IMR-90 (cell line): ENCODE data around the gene ZSCAN10. TPM values are rescaled to one million over a fixed set of nuclear protein-coding genes. Genes with fewer than 3 reads are reported as not detected.

Experiments used
- ATAC-seq: fragments of 200-7000 bp; cut with Tn5 transposase; 2 replicates; pipeline ENCODE4 v1.9.1; 2020; ENCODE audit warnings: low read depth, mild to moderate bottlenecking, moderate library complexity
- BruUV-seq: library from RNA; stranded (reverse); fragments of 400-500 nt; replicated peaks from 2 replicates; lab custom pipeline; 2021; lab: Mats Ljungman, UMichigan
- CTCF ChIA-PET: fragments of 300-600 bp; formaldehyde crosslinking; extraction: SDS; loops from one replicate; lab custom pipeline; 2021; ENCODE audit warnings: antibody characterized with exemption; lab: Yijun Ruan, JAX
- POLR2A ChIA-PET: fragments of 300-600 bp; sonication (Branson Sonifier 250); formaldehyde crosslinking; loops from one replicate; lab custom pipeline; 2022; ENCODE audit warnings: antibody characterized with exemption; ENCODE audit not compliant: unreplicated experiment; lab: Charles Lee
- DNase-seq: peaks from one replicate; pipeline ENCODE4 v3.0.0; 2013
- H2AFZ ChIP-seq: replicated peaks from 2 replicates; pipeline ENCODE3; 2013; ENCODE audit warnings: low read length, mild to moderate bottlenecking; ENCODE audit not compliant: poor library complexity
- H2AK5ac ChIP-seq: 2 replicates; pipeline ENCODE4 v1.6.1; 2013; ENCODE audit warnings: low read depth, low read length, inconsistent platforms
- H2AK9ac ChIP-seq: replicated peaks from 2 replicates; pipeline ENCODE3; 2013; ENCODE audit warnings: mild to moderate bottlenecking, low read depth, low read length, moderate library complexity; ENCODE audit not compliant: poor library complexity
- H2BK120ac ChIP-seq: 2 replicates; pipeline ENCODE4 v1.6.1; 2013; ENCODE audit warnings: low read depth, low read length, inconsistent platforms
- H2BK15ac ChIP-seq: 3 replicates; pipeline ENCODE4 v1.6.1; 2013; ENCODE audit warnings: low read depth, low read length, inconsistent platforms
- H2BK20ac ChIP-seq: 2 replicates; pipeline ENCODE4 v1.6.1; 2013; ENCODE audit warnings: low read depth, mild to moderate bottlenecking, inconsistent platforms, low read length, moderate library complexity
- H2BK5ac ChIP-seq: 2 replicates; pipeline ENCODE4 v1.6.1; 2013; ENCODE audit warnings: mild to moderate bottlenecking, low read depth, low read length, inconsistent platforms; ENCODE audit not compliant: poor library complexity, severe bottlenecking
- H3K14ac ChIP-seq: replicated peaks from 2 replicates; pipeline ENCODE4 v1.6.1; 2013; ENCODE audit warnings: low read depth, low read length, inconsistent platforms
- H3K18ac ChIP-seq: 2 replicates; pipeline ENCODE4 v1.6.1; 2013; ENCODE audit warnings: low read depth, low read length, control low read depth
- H3K23ac ChIP-seq: 2 replicates; pipeline ENCODE4 v1.6.1; 2013; ENCODE audit warnings: low read depth, low read length, inconsistent platforms
- H3K27ac ChIP-seq: 2 replicates; pipeline ENCODE4 v1.5.1; 2013; ENCODE audit warnings: mild to moderate bottlenecking, control low read depth, low read length; ENCODE audit not compliant: insufficient read depth
- H3K27me3 ChIP-seq: 2 replicates; pipeline ENCODE4 v1.6.1; 2013; ENCODE audit warnings: low read length; ENCODE audit not compliant: control insufficient read depth, insufficient read depth
- H3K36me3 ChIP-seq: 2 replicates; pipeline ENCODE4 v1.6.1; 2013; ENCODE audit warnings: low read length, mixed read lengths; ENCODE audit not compliant: control insufficient read depth, insufficient read depth
- H3K4ac ChIP-seq: 2 replicates; pipeline ENCODE4 v1.6.1; 2013; ENCODE audit warnings: low read depth, low read length, inconsistent platforms
- H3K4me1 ChIP-seq: 2 replicates; pipeline ENCODE4 v1.6.1; 2013; ENCODE audit warnings: low read length, mixed read lengths; ENCODE audit not compliant: control insufficient read depth, insufficient read depth
- H3K4me2 ChIP-seq: 2 replicates; pipeline ENCODE4 v1.6.1; 2013; ENCODE audit warnings: low read depth, mild to moderate bottlenecking, control low read depth, low read length, moderate library complexity
- H3K4me3 ChIP-seq: 2 replicates; pipeline ENCODE4 v1.5.1; 2013; ENCODE audit warnings: low read depth, mild to moderate bottlenecking, control low read depth, low read length, moderate library complexity; ENCODE audit not compliant: insufficient read depth
- H3K56ac ChIP-seq: 2 replicates; pipeline ENCODE4 v1.6.1; 2013; ENCODE audit warnings: low read length, inconsistent platforms; ENCODE audit not compliant: insufficient read depth; ENCODE audit errors: extremely low read depth
- H3K79me1 ChIP-seq, 2 experiments: 2 replicates each; pipeline ENCODE4 v1.6.1; 2013; ENCODE audit warnings: low read length in 2 of 2, inconsistent platforms in 1 of 2, low read depth in 1 of 2
- H3K9ac ChIP-seq: 2 replicates; pipeline ENCODE4 v1.6.1; 2013; ENCODE audit warnings: low read depth, low read length, control low read depth
- H3K9me1 ChIP-seq: 2 replicates; pipeline ENCODE4 v1.6.1; 2013; ENCODE audit warnings: low read length, inconsistent platforms; ENCODE audit not compliant: insufficient read depth
- H3K9me3 ChIP-seq: 2 replicates; pipeline ENCODE4 v1.6.1; 2013; ENCODE audit warnings: low read length; ENCODE audit not compliant: control insufficient read depth, insufficient read depth
- H4K20me1 ChIP-seq: 2 replicates; pipeline ENCODE4 v1.6.1; 2013; ENCODE audit warnings: low read length, inconsistent platforms; ENCODE audit not compliant: insufficient read depth
- H4K5ac ChIP-seq: 2 replicates; pipeline ENCODE4 v1.6.1; 2013; ENCODE audit warnings: mild to moderate bottlenecking, low read depth, low read length, control low read depth
- H4K8ac ChIP-seq, 2 experiments: 2 replicates each; pipeline ENCODE4 v1.6.1; 2013; ENCODE audit warnings: low read depth in 2 of 2, low read length in 2 of 2, control low read depth in 1 of 2, inconsistent platforms in 1 of 2
- H4K91ac ChIP-seq: 2 replicates; pipeline ENCODE4 v1.6.1; 2013; ENCODE audit warnings: low read depth, low read length, inconsistent platforms; ENCODE audit not compliant: insufficient read depth
- BHLHE40 ChIP-seq: fragments of 150-350 bp; IDR thresholded peaks from 2 replicates; pipeline ENCODE4 v1.6.1; 2016; ENCODE audit warnings: mild to moderate bottlenecking, low read depth, low read length
- CEBPB ChIP-seq: IDR thresholded peaks from 2 replicates; pipeline ENCODE4 v1.6.1; 2012; ENCODE audit warnings: low read depth, low read length, improper control_type of control experiment
- CHD1 ChIP-seq: IDR thresholded peaks from 2 replicates; pipeline ENCODE4 v1.6.1; 2012; ENCODE audit warnings: low read depth, low read length, improper control_type of control experiment
- FOS ChIP-seq: fragments of 150-350 bp; IDR thresholded peaks from 2 replicates; pipeline ENCODE4 v1.6.1; 2016; ENCODE audit warnings: low read depth, low read length
- MAFK ChIP-seq: IDR thresholded peaks from 2 replicates; pipeline ENCODE4 v1.6.1; 2012; ENCODE audit warnings: low read depth, low read length, improper control_type of control experiment
- MAZ ChIP-seq: IDR thresholded peaks from 2 replicates; pipeline ENCODE4 v1.6.1; 2012; ENCODE audit warnings: low read depth, mild to moderate bottlenecking, low read length, improper control_type of control experiment, moderate library complexity, borderline replicate concordance
- MXI1 ChIP-seq: IDR thresholded peaks from 2 replicates; pipeline ENCODE4 v1.6.1; 2012; ENCODE audit warnings: low read depth, mild to moderate bottlenecking, low read length, moderate library complexity, borderline replicate concordance
- NFE2L2 ChIP-seq: fragments of 150-350 bp; IDR thresholded peaks from 2 replicates; pipeline ENCODE4 v1.6.1; 2016; ENCODE audit warnings: low read depth, mild to moderate bottlenecking, low read length
- POLR2A ChIP-seq: IDR thresholded peaks from 2 replicates; pipeline ENCODE4 v1.6.1; 2012; ENCODE audit warnings: mild to moderate bottlenecking, low read depth, low read length
- RAD21 ChIP-seq: IDR thresholded peaks from 2 replicates; pipeline ENCODE4 v1.6.1; 2012; ENCODE audit warnings: low read length, improper control_type of control experiment
- RCOR1 ChIP-seq: IDR thresholded peaks from 2 replicates; pipeline ENCODE4 v1.6.1; 2012; ENCODE audit warnings: mild to moderate bottlenecking, low read length, improper control_type of control experiment; ENCODE audit not compliant: insufficient replicate concordance
- RFX5 ChIP-seq: IDR thresholded peaks from 2 replicates; pipeline ENCODE4 v1.8.0; 2012; ENCODE audit warnings: low read depth, mild to moderate bottlenecking, low read length, moderate library complexity
- SMC3 ChIP-seq: fragments of 150-350 bp; IDR thresholded peaks from 2 replicates; pipeline ENCODE4 v1.6.1; 2016; ENCODE audit warnings: low read depth, mild to moderate bottlenecking, antibody characterized with exemption, low read length, moderate library complexity
- WGBS, 2 experiments: methylation state at CpG; one replicate each; pipeline versions ENCODE4 v1.1.5 to v1.1.7; 2013; ENCODE audit warnings: missing lambda C conversion rate in 2 of 2; ENCODE audit not compliant: insufficient read length in 1 of 2; ENCODE audit errors: extremely low coverage in 2 of 2; 5-methylcytosine and 5-hydroxymethylcytosine counted together
- dilution Hi-C: fragments of 300-500 bp; cut with HindIII; formaldehyde crosslinking; loops from one replicate; pipeline ENCODE4 v1.14.3; 2018; ENCODE audit warnings: low sequenced_read_pairs; ENCODE audit not compliant: unreplicated experiment
- in situ Hi-C: fragments of 300-500 bp; cut with MboI; formaldehyde crosslinking; loops from 3 replicates; pipeline ENCODE4 v1.14.3; 2019; ENCODE audit warnings: low sequenced_read_pairs, inconsistent platforms, mixed read lengths
- intact Hi-C: fragments of 100-400 bp; cut with micrococcal nuclease; formaldehyde crosslinking; loops from 2 replicates; pipeline ENCODE4 v1.10.0; 2022
- polyA plus RNA-seq, 3 experiments: library from polyadenylated mRNA; depleted of rRNA; stranded (reverse); fragments of >200 nt; gene quantifications; 2 replicates each; pipeline ENCODE4 v1.2.3, GENCODE V29; 2012; ENCODE audit warnings: low replicate concordance in 1 of 3
- total RNA-seq: library from RNA; depleted of rRNA; stranded (reverse); fragments of >200 nt; gene quantifications from 2 replicates; pipeline ENCODE4 v1.2.3, GENCODE V29; 2012
- TF ChIP-seq, protein P1 (sequence below): conservative IDR thresholded peaks from 2 replicates; pipeline ENCODE4 v1.5.1; 2012; ENCODE audit warnings: mild to moderate bottlenecking, low read depth, low read length, improper control_type of control experiment
- TF ChIP-seq, protein P2 (sequence below): fragments of 150-350 bp; IDR thresholded peaks from 2 replicates; pipeline ENCODE4 v1.6.1; 2017; ENCODE audit warnings: mild to moderate bottlenecking, antibody characterized with exemption, low read length, low read depth
- TF ChIP-seq, protein P3 (sequence below): fragments of 150-350 bp; IDR thresholded peaks from 2 replicates; pipeline ENCODE4 v1.6.1; 2016; ENCODE audit warnings: low read depth, mild to moderate bottlenecking, low read length, moderate library complexity, borderline replicate concordance

Gene ZSCAN10
- total and polyA plus RNA-seq, 2 of the 4 experiments (the other 2 are of a cell fraction): not detected

GRCh38 chr16:3047387-3047720 is 51.7 kb downstream of the ZSCAN10 start:
- no peak overlapping the region for H2BK5ac ChIP-seq
- CTCF ChIA-PET: interaction anchor here (0.6 to 2.0 kb wide), 3 partner anchors 12 to 54 kb away, joined by 3 to 7 read pairs (median 4); no protein-coding TSS in a partner anchor
- 10% methylated on average over 2 of the region's 13 CpGs; no CpG with 5 or more reads in 1 of the 2 experiments for WGBS, 2 experiments
- H3K27me3 ChIP-seq: peaks cover 67% of the 10 kb centered on the region
- no peak overlapping the region for H2BK15ac ChIP-seq
- no peak overlapping the region for H3K4me3 ChIP-seq
- no peak overlapping the region for H4K91ac ChIP-seq
- no peak overlapping the region for H3K9ac ChIP-seq
- intact Hi-C loops: no loop called here
- H3K18ac ChIP-seq: no peak overlapping the region
- BruUV-seq: no TSS peak
- H3K23ac ChIP-seq: no peak overlapping the region
- H4K20me1 ChIP-seq: no peaks in the 10 kb centered on the region
- H2BK120ac ChIP-seq: no peak overlapping the region
- DNase-seq (no peak), ATAC-seq (no peak)
- H3K4ac ChIP-seq: no peak overlapping the region
- in situ Hi-C loops: no loop called here
- POLR2A ChIA-PET: no interaction called here
- TF ChIP-seq CEBPB: no peak
- TF ChIP-seq, protein P1, sequence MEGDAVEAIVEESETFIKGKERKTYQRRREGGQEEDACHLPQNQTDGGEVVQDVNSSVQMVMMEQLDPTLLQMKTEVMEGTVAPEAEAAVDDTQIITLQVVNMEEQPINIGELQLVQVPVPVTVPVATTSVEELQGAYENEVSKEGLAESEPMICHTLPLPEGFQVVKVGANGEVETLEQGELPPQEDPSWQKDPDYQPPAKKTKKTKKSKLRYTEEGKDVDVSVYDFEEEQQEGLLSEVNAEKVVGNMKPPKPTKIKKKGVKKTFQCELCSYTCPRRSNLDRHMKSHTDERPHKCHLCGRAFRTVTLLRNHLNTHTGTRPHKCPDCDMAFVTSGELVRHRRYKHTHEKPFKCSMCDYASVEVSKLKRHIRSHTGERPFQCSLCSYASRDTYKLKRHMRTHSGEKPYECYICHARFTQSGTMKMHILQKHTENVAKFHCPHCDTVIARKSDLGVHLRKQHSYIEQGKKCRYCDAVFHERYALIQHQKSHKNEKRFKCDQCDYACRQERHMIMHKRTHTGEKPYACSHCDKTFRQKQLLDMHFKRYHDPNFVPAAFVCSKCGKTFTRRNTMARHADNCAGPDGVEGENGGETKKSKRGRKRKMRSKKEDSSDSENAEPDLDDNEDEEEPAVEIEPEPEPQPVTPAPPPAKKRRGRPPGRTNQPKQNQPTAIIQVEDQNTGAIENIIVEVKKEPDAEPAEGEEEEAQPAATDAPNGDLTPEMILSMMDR: no peak
- no peak for TF ChIP-seq RAD21
- no peak for TF ChIP-seq MAZ
- no peak for TF ChIP-seq RFX5
- TF ChIP-seq POLR2A: no peak
- TF ChIP-seq, protein P2, sequence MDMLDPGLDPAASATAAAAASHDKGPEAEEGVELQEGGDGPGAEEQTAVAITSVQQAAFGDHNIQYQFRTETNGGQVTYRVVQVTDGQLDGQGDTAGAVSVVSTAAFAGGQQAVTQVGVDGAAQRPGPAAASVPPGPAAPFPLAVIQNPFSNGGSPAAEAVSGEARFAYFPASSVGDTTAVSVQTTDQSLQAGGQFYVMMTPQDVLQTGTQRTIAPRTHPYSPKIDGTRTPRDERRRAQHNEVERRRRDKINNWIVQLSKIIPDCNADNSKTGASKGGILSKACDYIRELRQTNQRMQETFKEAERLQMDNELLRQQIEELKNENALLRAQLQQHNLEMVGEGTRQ: no peak
- no peak for TF ChIP-seq MAFK
- TF ChIP-seq NFE2L2: no peak
- TF ChIP-seq FOS: no peak
- no peak for TF ChIP-seq RCOR1
- TF ChIP-seq, protein P3, sequence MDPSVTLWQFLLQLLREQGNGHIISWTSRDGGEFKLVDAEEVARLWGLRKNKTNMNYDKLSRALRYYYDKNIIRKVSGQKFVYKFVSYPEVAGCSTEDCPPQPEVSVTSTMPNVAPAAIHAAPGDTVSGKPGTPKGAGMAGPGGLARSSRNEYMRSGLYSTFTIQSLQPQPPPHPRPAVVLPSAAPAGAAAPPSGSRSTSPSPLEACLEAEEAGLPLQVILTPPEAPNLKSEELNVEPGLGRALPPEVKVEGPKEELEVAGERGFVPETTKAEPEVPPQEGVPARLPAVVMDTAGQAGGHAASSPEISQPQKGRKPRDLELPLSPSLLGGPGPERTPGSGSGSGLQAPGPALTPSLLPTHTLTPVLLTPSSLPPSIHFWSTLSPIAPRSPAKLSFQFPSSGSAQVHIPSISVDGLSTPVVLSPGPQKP: no peak
- TF ChIP-seq SMC3: no peak
- no peak for TF ChIP-seq MXI1
- TF ChIP-seq BHLHE40: no peak
- no peak for TF ChIP-seq CHD1
- H3K56ac ChIP-seq: no peak overlapping the region
- H3K36me3 ChIP-seq: no peaks in the 10 kb centered on the region
- no peaks in the 10 kb centered on the region for H3K79me1 ChIP-seq
- H3K9me1 ChIP-seq: no peaks in the 10 kb centered on the region
- dilution Hi-C loops: no loop called here
- no peak overlapping the region for H2AFZ ChIP-seq
- no peak overlapping the region for H2AK9ac ChIP-seq
- H2BK20ac ChIP-seq: no peak overlapping the region
- H2AK5ac ChIP-seq: no peak overlapping the region
- no peak overlapping the region for H3K14ac ChIP-seq
- no peak overlapping the region for H4K8ac ChIP-seq
- no peak overlapping the region for H3K4me2 ChIP-seq
- H3K4me1 ChIP-seq: no peaks in the 10 kb centered on the region; the same call in 1 of the 2 replicates
- H4K5ac ChIP-seq: no peak overlapping the region
- H3K27ac ChIP-seq: no peak overlapping the region
- no peaks in the 10 kb centered on the region; the same call in 1 of the 2 replicates for H3K9me3 ChIP-seq
